K562 (cell line): ENCODE results near the gene MCC. TPM values are rescaled to one million over a fixed set of nuclear protein-coding genes. Genes with fewer than 3 reads are reported as not detected.

Source experiments
- ATAC-seq: fragments of 200-7000 bp; cut with Tn5 transposase; 3 replicates; pipeline ENCODE4 v1.9.1; 2020; ENCODE audit warnings: moderate library complexity
- BruUV-seq: library from RNA; stranded (reverse); fragments of 400-500 nt; replicated peaks from 2 replicates; lab custom pipeline; 2021; lab: Mats Ljungman, UMichigan
- CTCF ChIA-PET: fragments of 300-600 bp; formaldehyde crosslinking; extraction: SDS; loops from one replicate; lab custom pipeline; 2021; ENCODE audit warnings: low intra/inter-chr PET ratio; lab: Yijun Ruan, JAX
- POLR2A ChIA-PET: fragments of 300-600, 350-650 bp; sonication (Branson Sonifier 250); formaldehyde crosslinking; extraction: SDS; loops from one replicate; lab custom pipeline; 2021; ENCODE audit warnings: antibody characterized with exemption, inconsistent platforms; lab: Yijun Ruan, JAX
- DNase-seq, 4 experiments: peaks; one replicate each; pipeline versions ENCODE4 v3.0.0 to v3.0.0-alpha.2; 2011 to 2018; ENCODE audit warnings: low spot score in 3 of 4, mixed read lengths in 3 of 4; ENCODE audit errors: extremely low read depth in 1 of 4
- FAIRE-seq: peaks from 2 replicates; lab custom pipeline; 2011; peaks lifted over from hg19 to GRCh38; lab: Jason Lieb, UNC
- H2AFZ ChIP-seq: 2 replicates; pipeline ENCODE4 v1.6.0; 2011; ENCODE audit warnings: low read depth, low read length, control low read depth, inconsistent platforms
- H3K27ac ChIP-seq: fragments of 200-600 bp; 3 replicates; pipeline ENCODE4 v1.8.0; 2011; ENCODE audit warnings: low read depth, mild to moderate bottlenecking, control low read depth, inconsistent platforms, low read length, moderate library complexity, mixed read lengths; ENCODE audit errors: extremely low read depth
- H3K27me3 ChIP-seq, 2 experiments: fragments of 300-600 bp in 1 of 2; 2 replicates in 1 of 2; 3 replicates in 1 of 2; pipeline versions ENCODE4 v1.6.0 to v1.8.0; 2011; ENCODE audit warnings: inconsistent platforms in 2 of 2, low read length in 2 of 2, mild to moderate bottlenecking in 1 of 2, mixed read lengths in 1 of 2, moderate library complexity in 1 of 2; ENCODE audit not compliant: control insufficient read depth in 2 of 2, insufficient read depth in 2 of 2
- H3K36me3 ChIP-seq: fragments of 300-600 bp; 3 replicates; pipeline ENCODE4 v1.8.0; 2011; ENCODE audit warnings: mild to moderate bottlenecking, low read length, inconsistent platforms; ENCODE audit not compliant: control insufficient read depth, insufficient read depth
- H3K4me1 ChIP-seq, 2 experiments: fragments of 200-600 bp in 1 of 2; replicated peaks in 1 of 2; 2 replicates in 1 of 2; 3 replicates in 1 of 2; pipeline versions ENCODE4 v1.5.1 to v1.8.0; 2011; ENCODE audit warnings: inconsistent platforms in 2 of 2, low read length in 2 of 2, mild to moderate bottlenecking in 1 of 2, mixed read lengths in 1 of 2, moderate library complexity in 1 of 2; ENCODE audit not compliant: control insufficient read depth in 2 of 2, insufficient read depth in 2 of 2
- H3K4me2 ChIP-seq: 2 replicates; pipeline ENCODE4 v1.6.1; 2011; ENCODE audit warnings: low read length, control low read depth, inconsistent platforms, mixed read lengths; ENCODE audit not compliant: insufficient read depth
- H3K4me3 ChIP-seq: fragments of 200-600 bp; sonication (generic), shearing (Covaris generic); 2 replicates; pipeline ENCODE4 v1.5.1; 2016; ENCODE audit warnings: control low read depth, inconsistent platforms
- H3K79me2 ChIP-seq: fragments of 200-600 bp; 3 replicates; pipeline ENCODE4 v1.8.0; 2011; ENCODE audit warnings: low read length, inconsistent platforms; ENCODE audit not compliant: control insufficient read depth, insufficient read depth
- H3K9ac ChIP-seq, 2 experiments: 2 replicates each; pipeline versions ENCODE4 v1.6.0 to v1.6.1; 2011; ENCODE audit warnings: low read depth in 2 of 2, low read length in 2 of 2, control low read depth in 1 of 2, inconsistent platforms in 1 of 2, mild to moderate bottlenecking in 1 of 2, mixed read lengths in 1 of 2; ENCODE audit not compliant: insufficient read depth in 1 of 2
- H3K9me1 ChIP-seq: one replicate; pipeline ENCODE4 v1.6.0; 2011; ENCODE audit warnings: inconsistent platforms, mild to moderate bottlenecking, low read length, moderate library complexity; ENCODE audit not compliant: control insufficient read depth, insufficient read depth
- H3K9me3 ChIP-seq: replicated peaks from 2 replicates; pipeline ENCODE4 v1.5.1; 2011; ENCODE audit warnings: low read depth, low read length, inconsistent platforms; ENCODE audit not compliant: control insufficient read depth, insufficient read depth
- H4K20me1 ChIP-seq: replicated peaks from 2 replicates; pipeline ENCODE4 v1.6.1; 2011; ENCODE audit warnings: low read length, inconsistent platforms, mixed read lengths; ENCODE audit not compliant: control insufficient read depth, insufficient read depth
- AFF1 ChIP-seq, 2 experiments: fragments of 450-650 bp; IDR thresholded peaks; 2 replicates each; pipeline ENCODE4 v1.6.1; 2018; ENCODE audit warnings: mild to moderate bottlenecking in 2 of 2, low read depth in 1 of 2; ENCODE audit not compliant: partially characterized antibody in 2 of 2
- CBX3 ChIP-seq, 2 experiments: IDR thresholded peaks; 1 replicate in 1 of 2; 2 replicates in 1 of 2; pipeline ENCODE4 v1.6.1; 2012; ENCODE audit warnings: inconsistent platforms in 2 of 2, low read length in 2 of 2, borderline replicate concordance in 1 of 2, control low read depth in 1 of 2
- CBX8 ChIP-seq: fragments of 200-600 bp; sonication (generic); IDR thresholded peaks from 2 replicates; pipeline ENCODE4 v1.6.1; 2012; ENCODE audit warnings: borderline replicate concordance, mixed run types, low read depth, mild to moderate bottlenecking, moderate library complexity, mixed read lengths, low read length, control low read depth, inconsistent platforms; ENCODE audit not compliant: poor library complexity, severe bottlenecking; ENCODE audit errors: extremely low read depth
- CEBPB ChIP-seq: fragments of 450-650 bp; IDR thresholded peaks from 2 replicates; pipeline ENCODE4 v1.6.1; 2016; ENCODE audit warnings: missing genetic modification characterization, missing compliant biosample characterization
- EGR1 ChIP-seq: fragments of 450-650 bp; conservative IDR thresholded peaks from 2 replicates; pipeline ENCODE4 v1.6.1; 2017; ENCODE audit warnings: mild to moderate bottlenecking
- MECOM ChIP-seq: fragments of 250-450 bp; sonication (Bioruptor Pico); IDR thresholded peaks from 2 replicates; pipeline ENCODE4 v1.8.0; 2022; ENCODE audit warnings: inconsistent platforms
- NCOA1 ChIP-seq: fragments of 450-650 bp; IDR thresholded peaks from 2 replicates; pipeline ENCODE4 v1.6.1; 2016; ENCODE audit warnings: low read depth
- RB1 ChIP-seq: fragments of 450-650 bp; IDR thresholded peaks from 2 replicates; pipeline ENCODE4 v1.6.1; 2017; ENCODE audit warnings: low read depth, mild to moderate bottlenecking
- SREBF1 ChIP-seq: fragments of 150-350 bp; IDR thresholded peaks from 2 replicates; pipeline ENCODE4 v1.6.1; 2014; ENCODE audit warnings: antibody characterized with exemption, low read depth, low read length, borderline replicate concordance
- ZFP36 ChIP-seq: fragments of 150-350 bp; IDR thresholded peaks from 2 replicates; pipeline ENCODE4 v1.6.1; 2018; ENCODE audit warnings: low read length, low read depth; ENCODE audit not compliant: partially characterized antibody
- ZKSCAN1 ChIP-seq: fragments of 150-350 bp; IDR thresholded peaks from 2 replicates; pipeline ENCODE4 v1.6.1; 2016; ENCODE audit warnings: low read depth, low read length
- ZNF436 ChIP-seq: fragments of 250-450, 450-650 bp; sonication (Bioruptor Pico); formaldehyde crosslinking; IDR thresholded peaks from 2 replicates; pipeline ENCODE4 v1.7.0; 2020; ENCODE audit warnings: mild to moderate bottlenecking
- ZNF551 ChIP-seq: fragments of 250-450 bp; sonication (Bioruptor Pico); IDR thresholded peaks from 2 replicates; pipeline ENCODE4 v1.5.0; 2021; ENCODE audit warnings: mild to moderate bottlenecking, moderate library complexity
- WGBS: fragments of 100-300 bp; shearing (Covaris generic); methylation state at CpG from one replicate; pipeline ENCODE4 v1.1.6; 2016; ENCODE audit warnings: low coverage, mixed read lengths; ENCODE audit not compliant: insufficient coverage; ENCODE audit errors: missing lambda C conversion rate; 5-methylcytosine and 5-hydroxymethylcytosine counted together
- in situ Hi-C: fragments of 300-500 bp; cut with MboI; formaldehyde crosslinking; loops from 4 replicates; pipeline ENCODE4 v1.15.0; 2018; ENCODE audit warnings: inconsistent platforms, mixed read lengths
- intact Hi-C: fragments of 100-400 bp; cut with micrococcal nuclease; formaldehyde crosslinking; loops from 2 replicates; pipeline ENCODE4 v1.14.2; 2022
- polyA plus RNA-seq, 8 experiments: library from polyadenylated mRNA; depleted of rRNA in 4 of 8; stranded (reverse) in 5 of 8; unstranded in 3 of 8; fragments of >200 nt; fragmentation: Nextera tagmentation in 2 of 8; fragmentation: Illumina TruSeq in 1 of 8; extraction: Ambion mirVana in 2 of 8; extraction: Trizol in 1 of 8; gene quantifications; 2 replicates each; pipeline versions ENCODE4 v1.2.1 to v1.2.3, GENCODE V29; 2011 to 2014; ENCODE audit warnings: inconsistent platforms in 1 of 8, missing spikeins in 1 of 8
- total RNA-seq, 7 experiments: library from RNA; depleted of rRNA in 6 of 7; stranded (reverse); fragments of >200 nt in 6 of 7; fragmentation: Illumina TruSeq in 2 of 7; extraction: Trizol in 2 of 7; gene quantifications; 2 replicates each; pipeline versions ENCODE4 v1.2.1 to v1.2.3, GENCODE V29; 2011 to 2021; ENCODE audit warnings: low replicate concordance in 1 of 7

Gene MCC
- total and polyA plus RNA-seq, 9 of the 15 experiments (the other 6 are each of a cell fraction or from before 2014, with no cell fraction given): 0.04 to 0.24 (median 0.06) TPM; not detected in 1

- Histone ChIP-seq H3K4me3 (no peak overlapping the region), H3K9ac (no peak overlapping the region), H2AFZ (no peak overlapping the region), H3K4me2 (no peak overlapping the region), H3K4me1 (no peaks in the 10 kb centered on the region), H3K79me2 (no peaks in the 10 kb centered on the region), H3K9me3 (no peaks in the 10 kb centered on the region), H3K27me3 (peaks cover 0 to 5% of the 10 kb centered on the region in 2 experiments; a peak in 3 of 5 replicates), H4K20me1 (no peaks in the 10 kb centered on the region), H3K9me1 (peaks cover 3% of the 10 kb centered on the region), H3K36me3 (no peaks in the 10 kb centered on the region), H3K27ac (no peak overlapping the region)
- TF ChIP-seq ZNF436 (no peak), SREBF1 (no peak), CEBPB (no peak), EGR1 (no peak), CBX8 (no peak)
- ChIA-PET CTCF (no interaction called here), POLR2A (no interaction called here)
- no TSS peak for BruUV-seq
- no peak for FAIRE-seq
- DNase-seq: no peak
- in situ Hi-C loops (no loop called here), intact Hi-C loops (no loop called here)
- 4% methylated on average over 7 of the region's 7 CpGs for WGBS
- ATAC-seq: no peak
Measured at GRCh38 chr5:113250341-113250953, 237.8 kb downstream of the MCC start.

- in situ Hi-C loops (no loop called here), intact Hi-C loops (no loop called here)
- Histone ChIP-seq H3K4me2 (no peak overlapping the region), H2AFZ (no peak overlapping the region), H3K4me1 (no peaks in the 10 kb centered on the region), H4K20me1 (no peaks in the 10 kb centered on the region), H3K79me2 (no peaks in the 10 kb centered on the region), H3K4me3 (no peak overlapping the region), H3K36me3 (no peaks in the 10 kb centered on the region), H3K27ac (no peak overlapping the region), H3K9me3 (no peaks in the 10 kb centered on the region), H3K27me3 (peaks cover 0 to 5% of the 10 kb centered on the region in 2 experiments; a peak in 3 of 5 replicates), H3K9ac (no peak overlapping the region), H3K9me1 (peaks cover 3% of the 10 kb centered on the region)
- CTCF ChIA-PET: no interaction called here
- POLR2A ChIA-PET: no interaction called here
- WGBS: 0% methylated on average over 1 of the region's 1 CpG
- ATAC-seq (no peak), FAIRE-seq (no peak), DNase-seq (no peak)
- BruUV-seq: no TSS peak
- no peak for TF ChIP-seq MECOM (CRISPR knock-in tag)
- no peak for TF ChIP-seq AFF1 (IDR thresholded peaks at IDR 0.05; ENCODE audit: low read depth in 1 of 2, partially characterized antibody in 2 of 2)
- TF ChIP-seq NCOA1: no peak
- TF ChIP-seq ZNF551 (CRISPR knock-in tag): no peak
- TF ChIP-seq CBX3 (IDR thresholded peaks at IDR 0.05; ENCODE audit: borderline replicate concordance in 1 of 2, low read length in 2 of 2): no peak
- no peak for TF ChIP-seq CEBPB
- TF ChIP-seq ZKSCAN1: no peak
- no peak for TF ChIP-seq ZFP36
- TF ChIP-seq RB1: no peak
Measured at GRCh38 chr5:113249206-113249605, 239.0 kb downstream of the MCC start.
